HepG2 (cell line): ENCODE results near the gene CEACAM21. TPM values are rescaled to one million over a fixed set of nuclear protein-coding genes. Genes with fewer than 3 reads are reported as not detected.

Source experiments
- ATAC-seq: fragments of 200-7000 bp; cut with Tn5 transposase; 3 replicates; pipeline ENCODE4 v1.9.1; 2020; ENCODE audit warnings: mild to moderate bottlenecking, moderate library complexity
- BruUV-seq: library from RNA; stranded (reverse); fragments of 400-500 nt; replicated peaks from 2 replicates; lab custom pipeline; 2021; lab: Mats Ljungman, UMichigan
- CTCF ChIA-PET: fragments of 300-600 bp; formaldehyde crosslinking; extraction: SDS; loops from one replicate; lab custom pipeline; 2021; ENCODE audit warnings: low total read pairs, inconsistent platforms, low intra/inter-chr PET ratio; lab: Yijun Ruan, JAX
- POLR2A ChIA-PET: fragments of 350-600 bp; sonication (Branson Sonifier 250); formaldehyde crosslinking; loops from one replicate; lab custom pipeline; 2020; ENCODE audit warnings: antibody characterized with exemption, inconsistent platforms; lab: Yijun Ruan, JAX
- DNase-seq: peaks from one replicate; pipeline ENCODE4 v3.0.0-alpha.2; 2015; ENCODE audit warnings: low spot score
- FAIRE-seq: peaks from 3 replicates; lab custom pipeline; 2011; peaks lifted over from hg19 to GRCh38; lab: Jason Lieb, UNC
- H2AFZ ChIP-seq: one replicate; pipeline ENCODE4 v1.6.1; 2011; ENCODE audit warnings: low read length, inconsistent platforms
- H3K27ac ChIP-seq: fragments of 300-600 bp; 3 replicates; pipeline ENCODE4 v1.8.0; 2011; ENCODE audit warnings: mixed run types, mild to moderate bottlenecking, mixed read lengths, low read length, inconsistent platforms; ENCODE audit not compliant: insufficient read depth; ENCODE audit errors: extremely low read length
- H3K27me3 ChIP-seq, 2 experiments: fragments of 200-600 bp in 1 of 2; 2 replicates in 1 of 2; 3 replicates in 1 of 2; pipeline versions ENCODE4 v1.6.0 to v1.8.0; 2011; ENCODE audit warnings: low read length in 2 of 2, mild to moderate bottlenecking in 2 of 2, moderate library complexity in 2 of 2, inconsistent platforms in 1 of 2; ENCODE audit not compliant: insufficient read depth in 2 of 2, control insufficient read depth in 1 of 2
- H3K36me3 ChIP-seq, 2 experiments: fragments of 200-600 bp in 1 of 2; replicated peaks in 1 of 2; 2 replicates in 1 of 2; 3 replicates in 1 of 2; pipeline versions ENCODE4 v1.5.1 to v1.8.0; 2011; ENCODE audit warnings: low read length in 2 of 2, inconsistent platforms in 1 of 2; ENCODE audit not compliant: insufficient read depth in 2 of 2, control insufficient read depth in 1 of 2
- H3K4me1 ChIP-seq: 2 replicates; pipeline ENCODE4 v1.5.1; 2012; ENCODE audit warnings: low read length, inconsistent platforms; ENCODE audit not compliant: insufficient read depth
- H3K4me2 ChIP-seq: 2 replicates; pipeline ENCODE4 v1.6.0; 2011; ENCODE audit warnings: low read depth, low read length, inconsistent platforms
- H3K4me3 ChIP-seq, 3 experiments: fragments of 200-600 bp in 1 of 3; sonication (generic), shearing (Covaris generic) in 1 of 3; replicated peaks in 1 of 3; 2 replicates each; pipeline ENCODE4 v1.5.1; 2011 to 2016; ENCODE audit warnings: low read length in 3 of 3, inconsistent platforms in 2 of 3, low read depth in 2 of 3, mild to moderate bottlenecking in 2 of 3, control low read depth in 1 of 3, mixed read lengths in 1 of 3; ENCODE audit not compliant: insufficient read depth in 1 of 3
- H3K79me2 ChIP-seq: one replicate; pipeline ENCODE4 v1.6.1; 2011; ENCODE audit warnings: low read length, inconsistent platforms; ENCODE audit not compliant: insufficient read depth
- H3K9ac ChIP-seq: 2 replicates; pipeline ENCODE4 v1.6.0; 2011; ENCODE audit warnings: mild to moderate bottlenecking, low read depth, low read length, inconsistent platforms; ENCODE audit not compliant: insufficient read depth
- H3K9me3 ChIP-seq: 2 replicates; pipeline ENCODE4 v1.5.1; 2012; ENCODE audit warnings: mild to moderate bottlenecking, low read length
- H4K20me1 ChIP-seq: 2 replicates; pipeline ENCODE4 v1.6.0; 2011; ENCODE audit warnings: inconsistent platforms, mild to moderate bottlenecking, low read length, moderate library complexity; ENCODE audit not compliant: insufficient read depth
- TAF1 ChIP-seq: sonication (generic); formaldehyde crosslinking; IDR thresholded peaks from 2 replicates; pipeline ENCODE4 v1.4.0; 2020; ENCODE audit warnings: missing genetic modification reagents
- ZNF557 ChIP-seq: sonication (generic); formaldehyde crosslinking; IDR thresholded peaks from 2 replicates; pipeline ENCODE4 v1.4.0; 2020; ENCODE audit warnings: missing genetic modification reagents
- WGBS: methylation state at CpG from one replicate; pipeline ENCODE4 v1.1.6; 2017; ENCODE audit warnings: low lambda C conversion rate; 5-methylcytosine and 5-hydroxymethylcytosine counted together
- in situ Hi-C: cut with HindIII; loops from 2 replicates; pipeline ENCODE4 v1.10.0; 2017; ENCODE audit warnings: low pct_unique_long_range_greater_than_20kb; ENCODE audit not compliant: extremely low pct_ligation_motif_present
- intact Hi-C: fragments of 100-400 bp; cut with micrococcal nuclease; formaldehyde crosslinking; loops from one replicate; pipeline ENCODE4 v1.10.0; 2022; ENCODE audit not compliant: unreplicated experiment
- polyA plus RNA-seq, 8 experiments: library from polyadenylated mRNA; depleted of rRNA in 3 of 8; stranded (reverse) in 7 of 8; unstranded in 1 of 8; fragments of >200 nt; fragmentation: Illumina TruSeq in 4 of 8; extraction: Trizol in 4 of 8; gene quantifications; 2 replicates each; pipeline versions ENCODE4 v1.2.1 to v1.2.3, GENCODE V29; 2011 to 2016; ENCODE audit warnings: low read depth in 4 of 8, missing spikeins in 1 of 8, mixed read lengths in 1 of 8; ENCODE audit not compliant: insufficient read depth in 1 of 8
- total RNA-seq, 5 experiments: library from RNA; depleted of rRNA; stranded (reverse); fragments of >200 nt; fragmentation: Illumina TruSeq; extraction: Trizol; gene quantifications; 2 replicates each; pipeline ENCODE4 v1.2.3, GENCODE V29; 2016; ENCODE audit warnings: low read depth in 1 of 5
- TF ChIP-seq, protein P1 (sequence below): fragments of 450-650 bp; IDR thresholded peaks from 2 replicates; pipeline ENCODE4 v1.6.1; 2016
- TF ChIP-seq, protein P2 (sequence below): sonication (generic); formaldehyde crosslinking; IDR thresholded peaks from 2 replicates; pipeline ENCODE4 v1.4.0; 2020; ENCODE audit warnings: mild to moderate bottlenecking, missing genetic modification reagents
- TF ChIP-seq, protein P3 (sequence below): conservative IDR thresholded peaks from 2 replicates; pipeline ENCODE4 v1.6.1; 2018; ENCODE audit warnings: missing genetic modification reagents
- TF ChIP-seq, protein P4 (sequence below): sonication (generic); formaldehyde crosslinking; IDR thresholded peaks from 2 replicates; pipeline ENCODE4 v1.9.0; 2021; ENCODE audit warnings: missing genetic modification reagents, borderline replicate concordance
- TF ChIP-seq, protein P5 (sequence below): sonication (generic); formaldehyde crosslinking; IDR thresholded peaks from 2 replicates; pipeline ENCODE4 v1.4.0; 2020; ENCODE audit warnings: missing genetic modification reagents

Gene CEACAM21
- total and polyA plus RNA-seq, 2 of the 13 experiments (the other 11 are each of a cell fraction or from before 2014, with no cell fraction given) = 0.05 TPM; not detected in 1

DNA sequence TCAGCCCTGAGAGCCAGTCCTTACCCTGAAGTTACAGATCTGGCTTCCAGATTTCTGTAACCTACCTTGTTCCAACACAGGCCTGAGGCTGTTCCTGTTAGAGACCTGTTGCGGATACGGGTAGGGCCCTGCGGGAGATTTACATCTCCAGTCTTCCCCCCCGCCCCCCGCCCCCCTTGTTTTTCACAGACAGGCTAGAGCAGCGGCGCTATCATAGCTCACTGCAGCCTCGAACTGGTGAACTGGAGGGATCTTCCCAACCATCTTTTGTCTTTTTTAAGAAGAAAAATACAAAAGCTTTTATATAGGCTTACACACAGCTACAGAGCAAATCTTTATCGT lies 10.6 kb upstream of the CEACAM21 start:
- ATAC-seq (no peak), FAIRE-seq (no peak), DNase-seq (no peak)
- peaks cover 13% of the 10 kb centered on the region for H3K4me1 ChIP-seq
- in situ Hi-C loops (no loop called here), intact Hi-C loops (no loop called here)
- no peak overlapping the region for H2AFZ ChIP-seq
- H3K36me3 ChIP-seq = no peaks in the 10 kb centered on the region
- H3K27me3 ChIP-seq = peaks cover 3 to 23% of the 10 kb centered on the region in 2 experiments; a peak in 3 of 5 replicates
- no peaks in the 10 kb centered on the region for H3K79me2 ChIP-seq
- CTCF ChIA-PET = no interaction called here
- H3K4me3 ChIP-seq = no peak overlapping the region
- WGBS = 32% methylated on average over 9 of the region's 9 CpGs
- no peak overlapping the region for H3K4me2 ChIP-seq
- H4K20me1 ChIP-seq = no peaks in the 10 kb centered on the region
- POLR2A ChIA-PET = no interaction called here
- no peak overlapping the region for H3K9ac ChIP-seq
- no peaks in the 10 kb centered on the region for H3K9me3 ChIP-seq
- TF ChIP-seq, protein P1, sequence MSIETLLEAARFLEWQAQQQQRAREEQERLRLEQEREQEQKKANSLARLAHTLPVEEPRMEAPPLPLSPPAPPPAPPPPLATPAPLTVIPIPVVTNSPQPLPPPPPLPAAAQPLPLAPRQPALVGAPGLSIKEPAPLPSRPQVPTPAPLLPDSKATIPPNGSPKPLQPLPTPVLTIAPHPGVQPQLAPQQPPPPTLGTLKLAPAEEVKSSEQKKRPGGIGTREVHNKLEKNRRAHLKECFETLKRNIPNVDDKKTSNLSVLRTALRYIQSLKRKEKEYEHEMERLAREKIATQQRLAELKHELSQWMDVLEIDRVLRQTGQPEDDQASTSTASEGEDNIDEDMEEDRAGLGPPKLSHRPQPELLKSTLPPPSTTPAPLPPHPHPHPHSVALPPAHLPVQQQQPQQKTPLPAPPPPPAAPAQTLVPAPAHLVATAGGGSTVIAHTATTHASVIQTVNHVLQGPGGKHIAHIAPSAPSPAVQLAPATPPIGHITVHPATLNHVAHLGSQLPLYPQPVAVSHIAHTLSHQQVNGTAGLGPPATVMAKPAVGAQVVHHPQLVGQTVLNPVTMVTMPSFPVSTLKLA = no peak
- TF ChIP-seq, protein P2, sequence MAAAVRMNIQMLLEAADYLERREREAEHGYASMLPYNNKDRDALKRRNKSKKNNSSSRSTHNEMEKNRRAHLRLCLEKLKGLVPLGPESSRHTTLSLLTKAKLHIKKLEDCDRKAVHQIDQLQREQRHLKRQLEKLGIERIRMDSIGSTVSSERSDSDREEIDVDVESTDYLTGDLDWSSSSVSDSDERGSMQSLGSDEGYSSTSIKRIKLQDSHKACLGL = no peak
- TF ChIP-seq, protein P3, sequence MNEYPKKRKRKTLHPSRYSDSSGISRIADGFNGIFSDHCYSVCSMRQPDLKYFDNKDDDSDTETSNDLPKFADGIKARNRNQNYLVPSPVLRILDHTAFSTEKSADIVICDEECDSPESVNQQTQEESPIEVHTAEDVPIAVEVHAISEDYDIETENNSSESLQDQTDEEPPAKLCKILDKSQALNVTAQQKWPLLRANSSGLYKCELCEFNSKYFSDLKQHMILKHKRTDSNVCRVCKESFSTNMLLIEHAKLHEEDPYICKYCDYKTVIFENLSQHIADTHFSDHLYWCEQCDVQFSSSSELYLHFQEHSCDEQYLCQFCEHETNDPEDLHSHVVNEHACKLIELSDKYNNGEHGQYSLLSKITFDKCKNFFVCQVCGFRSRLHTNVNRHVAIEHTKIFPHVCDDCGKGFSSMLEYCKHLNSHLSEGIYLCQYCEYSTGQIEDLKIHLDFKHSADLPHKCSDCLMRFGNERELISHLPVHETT (CRISPR knock-in tag) = no peak
- TF ChIP-seq, protein P4, sequence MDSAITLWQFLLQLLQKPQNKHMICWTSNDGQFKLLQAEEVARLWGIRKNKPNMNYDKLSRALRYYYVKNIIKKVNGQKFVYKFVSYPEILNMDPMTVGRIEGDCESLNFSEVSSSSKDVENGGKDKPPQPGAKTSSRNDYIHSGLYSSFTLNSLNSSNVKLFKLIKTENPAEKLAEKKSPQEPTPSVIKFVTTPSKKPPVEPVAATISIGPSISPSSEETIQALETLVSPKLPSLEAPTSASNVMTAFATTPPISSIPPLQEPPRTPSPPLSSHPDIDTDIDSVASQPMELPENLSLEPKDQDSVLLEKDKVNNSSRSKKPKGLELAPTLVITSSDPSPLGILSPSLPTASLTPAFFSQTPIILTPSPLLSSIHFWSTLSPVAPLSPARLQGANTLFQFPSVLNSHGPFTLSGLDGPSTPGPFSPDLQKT = no peak
- TF ChIP-seq, protein P5, sequence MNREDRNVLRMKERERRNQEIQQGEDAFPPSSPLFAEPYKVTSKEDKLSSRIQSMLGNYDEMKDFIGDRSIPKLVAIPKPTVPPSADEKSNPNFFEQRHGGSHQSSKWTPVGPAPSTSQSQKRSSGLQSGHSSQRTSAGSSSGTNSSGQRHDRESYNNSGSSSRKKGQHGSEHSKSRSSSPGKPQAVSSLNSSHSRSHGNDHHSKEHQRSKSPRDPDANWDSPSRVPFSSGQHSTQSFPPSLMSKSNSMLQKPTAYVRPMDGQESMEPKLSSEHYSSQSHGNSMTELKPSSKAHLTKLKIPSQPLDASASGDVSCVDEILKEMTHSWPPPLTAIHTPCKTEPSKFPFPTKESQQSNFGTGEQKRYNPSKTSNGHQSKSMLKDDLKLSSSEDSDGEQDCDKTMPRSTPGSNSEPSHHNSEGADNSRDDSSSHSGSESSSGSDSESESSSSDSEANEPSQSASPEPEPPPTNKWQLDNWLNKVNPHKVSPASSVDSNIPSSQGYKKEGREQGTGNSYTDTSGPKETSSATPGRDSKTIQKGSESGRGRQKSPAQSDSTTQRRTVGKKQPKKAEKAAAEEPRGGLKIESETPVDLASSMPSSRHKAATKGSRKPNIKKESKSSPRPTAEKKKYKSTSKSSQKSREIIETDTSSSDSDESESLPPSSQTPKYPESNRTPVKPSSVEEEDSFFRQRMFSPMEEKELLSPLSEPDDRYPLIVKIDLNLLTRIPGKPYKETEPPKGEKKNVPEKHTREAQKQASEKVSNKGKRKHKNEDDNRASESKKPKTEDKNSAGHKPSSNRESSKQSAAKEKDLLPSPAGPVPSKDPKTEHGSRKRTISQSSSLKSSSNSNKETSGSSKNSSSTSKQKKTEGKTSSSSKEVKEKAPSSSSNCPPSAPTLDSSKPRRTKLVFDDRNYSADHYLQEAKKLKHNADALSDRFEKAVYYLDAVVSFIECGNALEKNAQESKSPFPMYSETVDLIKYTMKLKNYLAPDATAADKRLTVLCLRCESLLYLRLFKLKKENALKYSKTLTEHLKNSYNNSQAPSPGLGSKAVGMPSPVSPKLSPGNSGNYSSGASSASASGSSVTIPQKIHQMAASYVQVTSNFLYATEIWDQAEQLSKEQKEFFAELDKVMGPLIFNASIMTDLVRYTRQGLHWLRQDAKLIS = no peak
- TF ChIP-seq ZNF557 = no peak
- no peak for TF ChIP-seq TAF1 (CRISPR knock-in tag)
- no peak overlapping the region for H3K27ac ChIP-seq
- BruUV-seq = no TSS peak
